K562 (cell line): Measurements from ENCODE around the gene OBSCN.

Experiments used
- CTCF ChIP-seq, 3 experiments: IDR thresholded peaks in 2 of 3; conservative IDR thresholded peaks in 1 of 3; 2 replicates each; pipeline ENCODE4 v1.5.1; 2011 to 2012; ENCODE audit warnings: low read length in 3 of 3, mild to moderate bottlenecking in 3 of 3, control low read depth in 2 of 3, improper control_type of control experiment in 1 of 3, inconsistent platforms in 1 of 3, low read depth in 1 of 3, mixed read lengths in 1 of 3, moderate library complexity in 1 of 3; ENCODE audit not compliant: insufficient read depth in 2 of 3
- GTF2F1 ChIP-seq: IDR thresholded peaks from 2 replicates; pipeline ENCODE4 v1.6.1; 2011; ENCODE audit warnings: low read depth, low read length, improper control_type of control experiment
- JUND ChIP-seq, 2 experiments: IDR thresholded peaks; 2 replicates in 1 of 2; 3 replicates in 1 of 2; pipeline ENCODE4 v1.6.1; 2011; ENCODE audit warnings: borderline replicate concordance in 2 of 2, low read depth in 2 of 2, low read length in 2 of 2, improper control_type of control experiment in 1 of 2, missing biosample characterization in 1 of 2, missing genetic modification characterization in 1 of 2, missing genetic modification reagents in 1 of 2
- NFIC ChIP-seq: fragments of 450-650 bp; IDR thresholded peaks from 2 replicates; pipeline ENCODE4 v1.6.1; 2017; ENCODE audit warnings: mild to moderate bottlenecking, inconsistent platforms
- PRMT5 ChIP-seq: sonication (generic); formaldehyde crosslinking; IDR thresholded peaks from 2 replicates; pipeline ENCODE4 v1.5.0; 2020; ENCODE audit warnings: missing genetic modification reagents
- SAFB ChIP-seq: fragments of 200-400 bp; formaldehyde crosslinking; IDR thresholded peaks from 2 replicates; pipeline ENCODE4 v1.6.1; 2017; ENCODE audit warnings: low read depth, low read length, borderline replicate concordance
- SMC3 ChIP-seq: conservative IDR thresholded peaks from 2 replicates; pipeline ENCODE4 v1.6.1; 2011; ENCODE audit warnings: low read depth, low read length, improper control_type of control experiment; ENCODE audit not compliant: insufficient read depth
- ZNF133 ChIP-seq: fragments of 250-450 bp; sonication (Bioruptor Pico); IDR thresholded peaks from 2 replicates; pipeline ENCODE4 v1.4.0; 2020; ENCODE audit warnings: mild to moderate bottlenecking
- ZNF274 ChIP-seq: IDR thresholded peaks from 2 replicates; pipeline ENCODE4 v1.6.1; 2011; ENCODE audit warnings: low read depth, mild to moderate bottlenecking, low read length, moderate library complexity, borderline replicate concordance
- ZNF431 ChIP-seq: sonication (generic); formaldehyde crosslinking; IDR thresholded peaks from 2 replicates; pipeline ENCODE4 v1.8.0; 2022; ENCODE audit warnings: mild to moderate bottlenecking, missing genetic modification reagents
- ZNF644 ChIP-seq: fragments of 200-800 bp; sonication (Bioruptor generic); IDR thresholded peaks from 2 replicates; pipeline ENCODE4 v1.6.1; 2016; ENCODE audit warnings: low read depth, missing genetic modification characterization, missing compliant biosample characterization
- TF ChIP-seq, protein P1 (sequence below): fragments of 450-650 bp; IDR thresholded peaks from 2 replicates; pipeline ENCODE4 v1.6.1; 2016; ENCODE audit warnings: low read depth
- TF ChIP-seq, protein P2 (sequence below): fragments of 450-650 bp; IDR thresholded peaks from 2 replicates; pipeline ENCODE4 v1.6.1; 2016; ENCODE audit warnings: antibody characterized with exemption

DNA sequence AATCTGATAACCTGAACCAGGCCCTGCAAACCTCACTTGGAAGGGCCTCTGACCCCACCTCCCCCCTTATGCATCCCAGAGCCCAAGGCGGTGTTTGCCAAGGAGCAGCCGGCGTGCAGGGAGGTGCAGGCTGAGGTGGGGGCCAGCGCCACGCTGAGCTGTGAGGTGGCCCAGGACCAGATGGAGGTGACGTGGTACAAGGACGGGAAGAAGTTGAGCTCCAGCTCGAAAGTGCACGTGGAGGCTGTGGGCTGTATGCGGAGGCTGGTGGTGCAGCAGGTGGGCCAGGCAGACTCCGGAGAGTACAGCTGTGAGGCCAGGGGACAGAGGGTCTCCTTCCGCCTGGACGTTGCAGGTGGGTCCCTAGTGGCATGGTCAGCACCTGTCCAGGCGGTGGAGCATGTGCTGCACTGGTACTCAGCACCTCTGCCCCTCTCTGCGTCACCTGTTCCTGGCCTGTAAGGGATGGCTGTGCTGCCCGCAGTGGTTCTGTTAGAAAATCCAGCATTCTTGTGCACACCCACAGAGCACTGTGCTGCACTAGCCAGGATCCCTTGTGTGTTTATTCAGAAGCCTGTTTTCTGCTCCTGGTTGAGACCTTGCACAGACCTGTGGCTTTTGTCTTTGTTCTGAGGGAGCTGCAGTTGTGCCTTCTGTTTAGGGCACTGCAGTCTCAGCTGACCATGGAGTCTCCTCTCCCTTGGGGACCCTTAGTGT, 11.6 kb downstream of the OBSCN start:
- no peak for TF ChIP-seq NFIC
- TF ChIP-seq SAFB: no peak
- TF ChIP-seq, protein P1, sequence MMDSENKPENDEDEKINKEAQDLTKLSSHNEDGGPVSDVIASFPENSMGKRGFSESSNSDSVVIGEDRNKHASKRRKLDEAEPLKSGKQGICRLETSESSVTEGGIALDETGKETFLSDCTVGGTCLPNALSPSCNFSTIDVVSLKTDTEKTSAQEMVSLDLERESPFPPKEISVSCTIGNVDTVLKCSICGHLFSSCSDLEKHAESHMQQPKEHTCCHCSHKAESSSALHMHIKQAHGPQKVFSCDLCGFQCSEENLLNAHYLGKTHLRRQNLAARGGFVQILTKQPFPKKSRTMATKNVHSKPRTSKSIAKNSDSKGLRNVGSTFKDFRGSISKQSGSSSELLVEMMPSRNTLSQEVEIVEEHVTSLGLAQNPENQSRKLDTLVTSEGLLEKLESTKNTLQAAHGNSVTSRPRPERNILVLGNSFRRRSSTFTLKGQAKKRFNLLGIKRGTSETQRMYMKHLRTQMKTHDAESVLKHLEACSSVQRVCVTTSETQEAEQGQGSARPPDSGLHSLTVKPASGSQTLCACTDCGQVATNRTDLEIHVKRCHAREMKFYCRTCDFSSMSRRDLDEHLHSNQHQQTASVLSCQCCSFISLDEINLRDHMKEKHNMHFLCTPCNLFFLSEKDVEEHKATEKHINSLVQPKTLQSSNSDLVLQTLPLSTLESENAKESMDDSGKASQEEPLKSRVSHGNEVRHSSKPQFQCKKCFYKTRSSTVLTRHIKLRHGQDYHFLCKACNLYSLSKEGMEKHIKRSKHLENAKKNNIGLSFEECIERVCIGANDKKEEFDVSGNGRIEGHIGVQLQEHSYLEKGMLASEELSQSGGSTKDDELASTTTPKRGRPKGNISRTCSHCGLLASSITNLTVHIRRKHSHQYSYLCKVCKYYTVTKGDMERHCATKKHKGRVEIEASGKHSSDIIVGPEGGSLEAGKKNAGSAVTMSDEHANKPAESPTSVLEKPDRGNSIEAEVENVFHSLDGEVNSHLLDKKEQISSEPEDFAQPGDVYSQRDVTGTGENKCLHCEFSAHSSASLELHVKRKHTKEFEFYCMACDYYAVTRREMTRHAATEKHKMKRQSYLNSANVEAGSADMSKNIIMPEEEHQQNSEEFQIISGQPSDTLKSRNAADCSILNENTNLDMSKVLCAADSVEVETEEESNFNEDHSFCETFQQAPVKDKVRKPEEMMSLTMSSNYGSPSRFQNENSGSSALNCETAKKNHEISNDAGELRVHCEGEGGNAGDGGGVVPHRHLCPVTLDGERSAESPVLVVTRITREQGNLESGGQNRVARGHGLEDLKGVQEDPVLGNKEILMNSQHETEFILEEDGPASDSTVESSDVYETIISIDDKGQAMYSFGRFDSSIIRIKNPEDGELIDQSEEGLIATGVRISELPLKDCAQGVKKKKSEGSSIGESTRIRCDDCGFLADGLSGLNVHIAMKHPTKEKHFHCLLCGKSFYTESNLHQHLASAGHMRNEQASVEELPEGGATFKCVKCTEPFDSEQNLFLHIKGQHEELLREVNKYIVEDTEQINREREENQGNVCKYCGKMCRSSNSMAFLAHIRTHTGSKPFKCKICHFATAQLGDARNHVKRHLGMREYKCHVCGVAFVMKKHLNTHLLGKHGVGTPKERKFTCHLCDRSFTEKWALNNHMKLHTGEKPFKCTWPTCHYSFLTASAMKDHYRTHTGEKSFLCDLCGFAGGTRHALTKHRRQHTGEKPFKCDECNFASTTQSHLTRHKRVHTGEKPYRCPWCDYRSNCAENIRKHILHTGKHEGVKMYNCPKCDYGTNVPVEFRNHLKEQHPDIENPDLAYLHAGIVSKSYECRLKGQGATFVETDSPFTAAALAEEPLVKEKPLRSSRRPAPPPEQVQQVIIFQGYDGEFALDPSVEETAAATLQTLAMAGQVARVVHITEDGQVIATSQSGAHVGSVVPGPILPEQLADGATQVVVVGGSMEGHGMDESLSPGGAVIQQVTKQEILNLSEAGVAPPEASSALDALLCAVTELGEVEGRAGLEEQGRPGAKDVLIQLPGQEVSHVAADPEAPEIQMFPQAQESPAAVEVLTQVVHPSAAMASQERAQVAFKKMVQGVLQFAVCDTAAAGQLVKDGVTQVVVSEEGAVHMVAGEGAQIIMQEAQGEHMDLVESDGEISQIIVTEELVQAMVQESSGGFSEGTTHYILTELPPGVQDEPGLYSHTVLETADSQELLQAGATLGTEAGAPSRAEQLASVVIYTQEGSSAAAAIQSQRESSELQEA: no peak
- TF ChIP-seq ZNF644 (tag): no peak
- no peak for TF ChIP-seq SMC3
- TF ChIP-seq CTCF (IDR thresholded peaks at IDR 0.05 in 2 of 3, conservative IDR thresholded peaks at IDR 0.05 in 1 of 3; ENCODE audit: insufficient read depth in 2 of 3, low read depth in 1 of 3, low read length in 3 of 3): no peak
- no peak for TF ChIP-seq ZNF274
- TF ChIP-seq ZNF133 (CRISPR knock-in tag): no peak
- TF ChIP-seq, protein P2, sequence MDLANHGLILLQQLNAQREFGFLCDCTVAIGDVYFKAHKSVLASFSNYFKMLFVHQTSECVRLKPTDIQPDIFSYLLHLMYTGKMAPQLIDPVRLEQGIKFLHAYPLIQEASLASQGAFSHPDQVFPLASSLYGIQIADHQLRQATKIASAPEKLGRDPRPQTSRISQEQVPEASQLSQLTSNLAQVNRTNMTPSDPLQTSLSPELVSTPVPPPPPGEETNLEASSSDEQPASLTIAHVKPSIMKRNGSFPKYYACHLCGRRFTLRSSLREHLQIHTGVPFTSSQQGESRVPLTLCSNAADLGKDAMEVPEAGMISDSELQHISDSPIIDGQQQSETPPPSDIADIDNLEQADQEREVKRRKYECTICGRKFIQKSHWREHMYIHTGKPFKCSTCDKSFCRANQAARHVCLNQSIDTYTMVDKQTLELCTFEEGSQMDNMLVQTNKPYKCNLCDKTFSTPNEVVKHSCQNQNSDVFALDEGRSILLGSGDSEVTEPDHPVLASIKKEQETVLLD: no peak
- no peak for TF ChIP-seq GTF2F1
- no peak for TF ChIP-seq JUND (IDR thresholded peaks at IDR 0.05; ENCODE audit: borderline replicate concordance, low read depth, low read length)
- TF ChIP-seq JUND (tag; IDR thresholded peaks at IDR 0.05; ENCODE audit: borderline replicate concordance, low read depth, low read length): no peak
- TF ChIP-seq PRMT5 (CRISPR knock-in tag): no peak
- no peak for TF ChIP-seq ZNF431 (CRISPR knock-in tag)
